ES-I3 (cell line): ENCODE data around the gene A1BG.

Experiments used
- H3K36me3 ChIP-seq: 2 replicates; pipeline ENCODE4 v1.6.1; 2013; ENCODE audit warnings: mild to moderate bottlenecking, low read length, control low read depth, moderate library complexity; ENCODE audit not compliant: insufficient read depth
- H3K4me1 ChIP-seq: 2 replicates; pipeline ENCODE4 v1.6.1; 2013; ENCODE audit warnings: mild to moderate bottlenecking, control low read depth, low read length; ENCODE audit not compliant: insufficient read depth
- H3K9ac ChIP-seq: 2 replicates; pipeline ENCODE4 v1.6.1; 2013; ENCODE audit warnings: low read depth, mild to moderate bottlenecking, low read length, moderate library complexity
- H3K9me3 ChIP-seq: 2 replicates; pipeline ENCODE4 v1.6.1; 2013; ENCODE audit warnings: mild to moderate bottlenecking, low read length, moderate library complexity; ENCODE audit not compliant: control insufficient read depth, insufficient read depth

The A1BG gene

GRCh38 chr19:58338825-58339558 lies 14.3 kb downstream of the A1BG start:
- Histone ChIP-seq H3K36me3 (no peaks in the 10 kb centered on the region), H3K9ac (no peak overlapping the region), H3K4me1 (no peaks in the 10 kb centered on the region), H3K9me3 (peaks cover 3% of the 10 kb centered on the region; the same call in 1 of the 2 replicates)

GRCh38 chr19:58338336-58338735 lies 15.0 kb downstream of the A1BG start:
- H3K9me3 ChIP-seq: peaks cover 3% of the 10 kb centered on the region; the same call in 1 of the 2 replicates
- H3K4me1 ChIP-seq: no peaks in the 10 kb centered on the region
- no peak overlapping the region for H3K9ac ChIP-seq
- H3K36me3 ChIP-seq: no peaks in the 10 kb centered on the region

GRCh38 chr19:58336820-58337219 lies 16.5 kb downstream of the A1BG start:
- peaks cover 3% of the 10 kb centered on the region; the same call in 1 of the 2 replicates for H3K9me3 ChIP-seq
- no peak overlapping the region for H3K9ac ChIP-seq
- H3K4me1 ChIP-seq: no peaks in the 10 kb centered on the region
- no peaks in the 10 kb centered on the region for H3K36me3 ChIP-seq

GRCh38 chr19:58336216-58336615 lies 17.1 kb downstream of the A1BG start:
- H3K36me3 ChIP-seq: no peaks in the 10 kb centered on the region
- H3K9ac ChIP-seq: no peak overlapping the region
- H3K9me3 ChIP-seq: peaks cover 3% of the 10 kb centered on the region; the same call in 1 of the 2 replicates
- H3K4me1 ChIP-seq: no peaks in the 10 kb centered on the region

GRCh38 chr19:58335630-58336029 lies 17.7 kb downstream of the A1BG start:
- Histone ChIP-seq H3K9ac (no peak overlapping the region), H3K9me3 (peaks cover 3% of the 10 kb centered on the region; the same call in 1 of the 2 replicates), H3K4me1 (peaks cover 3% of the 10 kb centered on the region; the same call in 1 of the 2 replicates), H3K36me3 (no peaks in the 10 kb centered on the region)

GRCh38 chr19:58334691-58335249 lies 18.5 kb downstream of the A1BG start:
- Histone ChIP-seq H3K36me3 (no peaks in the 10 kb centered on the region), H3K9me3 (peaks cover 3% of the 10 kb centered on the region; the same call in 1 of the 2 replicates), H3K4me1 (peaks cover 4% of the 10 kb centered on the region; the same call in 1 of the 2 replicates), H3K9ac (no peak overlapping the region)

GRCh38 chr19:58332697-58333096 lies 20.6 kb downstream of the A1BG start:
- H3K36me3 ChIP-seq: no peaks in the 10 kb centered on the region
- no peak overlapping the region for H3K9ac ChIP-seq
- no peaks in the 10 kb centered on the region for H3K9me3 ChIP-seq
- H3K4me1 ChIP-seq: peaks cover 4% of the 10 kb centered on the region; the same call in 1 of the 2 replicates

GRCh38 chr19:58330458-58330857 lies 22.8 kb downstream of the A1BG start:
- H3K36me3 ChIP-seq: no peaks in the 10 kb centered on the region
- H3K4me1 ChIP-seq: peaks cover 9% of the 10 kb centered on the region
- no peaks in the 10 kb centered on the region for H3K9me3 ChIP-seq
- no peak overlapping the region for H3K9ac ChIP-seq

GRCh38 chr19:58328999-58329398 lies 24.3 kb downstream of the A1BG start:
- Histone ChIP-seq H3K9ac (no peak overlapping the region), H3K4me1 (peaks cover 9% of the 10 kb centered on the region), H3K9me3 (no peaks in the 10 kb centered on the region), H3K36me3 (no peaks in the 10 kb centered on the region)

- Histone ChIP-seq H3K36me3 (no peaks in the 10 kb centered on the region; the same call in 1 of the 2 replicates), H3K9ac (peak within 1 kb of the TSS; percentile 85), H3K4me1 (peaks cover 9% of the 10 kb centered on the region), H3K9me3 (no peaks in the 10 kb centered on the region)
Measured at GRCh38 chr19:58326914-58327726, 26.2 kb downstream of the A1BG start, which contains the start of gene ZSCAN22. Gene ZSCAN22, plus strand, starts transcription at chr19:58326994. Its CDS starts 7,809 bp downstream, at chr19:58334803.

- peak overlapping the region; percentile 85 for H3K9ac ChIP-seq
- peaks cover 9% of the 10 kb centered on the region for H3K4me1 ChIP-seq
- no peaks in the 10 kb centered on the region for H3K9me3 ChIP-seq
- no peaks in the 10 kb centered on the region; the same call in 1 of the 2 replicates for H3K36me3 ChIP-seq
Measured at GRCh38 chr19:58326501-58326913, 26.8 kb downstream of the A1BG start.

- no peaks in the 10 kb centered on the region; the same call in 1 of the 2 replicates for H3K36me3 ChIP-seq
- no peaks in the 10 kb centered on the region for H3K9me3 ChIP-seq
- H3K4me1 ChIP-seq: peaks cover 5% of the 10 kb centered on the region; the same call in 1 of the 2 replicates
- H3K9ac ChIP-seq: peak overlapping the region; percentile 85; the same call in 1 of the 2 replicates
Measured at GRCh38 chr19:58325311-58326022, 27.8 kb downstream of the A1BG start.

- H3K9me3 ChIP-seq: no peaks in the 10 kb centered on the region
- H3K4me1 ChIP-seq: no peaks in the 10 kb centered on the region
- H3K9ac ChIP-seq: no peak overlapping the region
- H3K36me3 ChIP-seq: no peaks in the 10 kb centered on the region; the same call in 1 of the 2 replicates
Measured at GRCh38 chr19:58319241-58319640, 34.1 kb downstream of the A1BG start.

- no peaks in the 10 kb centered on the region for H3K9me3 ChIP-seq
- H3K4me1 ChIP-seq: no peaks in the 10 kb centered on the region
- H3K36me3 ChIP-seq: no peaks in the 10 kb centered on the region; the same call in 1 of the 2 replicates
- no peak overlapping the region for H3K9ac ChIP-seq
Measured at GRCh38 chr19:58318297-58318696, 35.0 kb downstream of the A1BG start.
